Measurements from ENCODE around the gene ZNF563.
A peak's percentile ranks its signal among the peaks of the same experiment; 100 is the strongest.

Gene ZNF563

DNA sequence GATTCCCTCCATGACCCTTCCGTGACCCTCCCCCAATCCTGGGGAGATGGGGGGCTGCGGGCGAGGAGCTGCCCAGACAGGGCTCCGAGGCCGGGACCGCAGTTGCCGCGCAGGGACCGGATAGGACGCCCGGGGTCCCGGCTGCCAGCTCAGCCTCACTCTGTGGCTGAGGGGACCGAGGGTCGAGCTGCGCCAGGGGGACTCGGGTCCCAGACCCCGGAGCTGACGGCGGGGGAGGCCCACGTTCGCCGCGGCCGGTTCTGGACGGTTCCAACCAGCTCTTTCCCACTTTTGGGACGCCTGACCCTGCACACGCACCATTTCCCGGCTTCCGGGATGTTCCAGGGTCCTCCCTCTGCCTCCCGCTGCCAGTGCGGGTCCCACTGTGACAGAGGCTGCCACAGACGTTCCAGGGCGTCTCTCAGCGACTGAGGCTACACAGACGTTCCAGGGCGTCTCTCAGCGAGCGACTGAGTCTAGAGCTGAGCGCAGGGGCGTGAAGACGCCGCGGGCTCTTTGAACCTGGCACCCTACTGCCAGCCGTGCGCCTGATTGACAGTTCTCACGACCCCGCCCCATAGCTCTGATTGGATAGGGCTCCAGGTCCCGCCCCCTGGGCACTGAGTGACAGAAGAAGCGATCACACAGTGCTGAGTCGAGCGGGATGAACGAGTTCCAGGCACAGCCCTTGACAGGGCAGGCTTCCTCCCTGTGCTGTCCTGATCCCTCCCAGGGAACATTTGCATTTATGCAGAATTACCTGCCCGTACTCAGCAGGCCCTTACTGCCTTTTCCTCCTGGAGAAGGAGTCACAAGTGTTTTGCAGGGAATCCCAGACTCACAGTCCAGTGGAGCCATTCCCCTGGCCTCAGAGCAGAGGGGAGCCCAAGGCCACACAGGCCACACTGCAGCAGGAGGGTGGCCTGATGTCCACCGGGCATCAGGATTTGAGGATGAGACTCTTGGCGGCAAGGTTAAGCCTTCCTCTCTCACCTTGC, at the start of gene ZNF563:
TSS of gene ZNF563 (minus strand) at position 472 of the 998 bp plus-strand sequence. CDS start at position 321, 151 bp downstream.
- Histone ChIP-seq H3K9me3 (ENCODE audit: severe bottlenecking) (no peaks in the 10 kb centered on the region), H3K27ac (peak within 1 kb of the TSS; percentile 74), H3K27me3 (ENCODE audit: insufficient read depth, low read depth, severe bottlenecking) (no peaks in the 10 kb centered on the region), H3K36me3 (no peaks in the 10 kb centered on the region), H3K4me3 (ENCODE audit: low read depth, low read length) (peak within 1 kb of the TSS; percentile 86)
- TF ChIP-seq, protein P1, sequence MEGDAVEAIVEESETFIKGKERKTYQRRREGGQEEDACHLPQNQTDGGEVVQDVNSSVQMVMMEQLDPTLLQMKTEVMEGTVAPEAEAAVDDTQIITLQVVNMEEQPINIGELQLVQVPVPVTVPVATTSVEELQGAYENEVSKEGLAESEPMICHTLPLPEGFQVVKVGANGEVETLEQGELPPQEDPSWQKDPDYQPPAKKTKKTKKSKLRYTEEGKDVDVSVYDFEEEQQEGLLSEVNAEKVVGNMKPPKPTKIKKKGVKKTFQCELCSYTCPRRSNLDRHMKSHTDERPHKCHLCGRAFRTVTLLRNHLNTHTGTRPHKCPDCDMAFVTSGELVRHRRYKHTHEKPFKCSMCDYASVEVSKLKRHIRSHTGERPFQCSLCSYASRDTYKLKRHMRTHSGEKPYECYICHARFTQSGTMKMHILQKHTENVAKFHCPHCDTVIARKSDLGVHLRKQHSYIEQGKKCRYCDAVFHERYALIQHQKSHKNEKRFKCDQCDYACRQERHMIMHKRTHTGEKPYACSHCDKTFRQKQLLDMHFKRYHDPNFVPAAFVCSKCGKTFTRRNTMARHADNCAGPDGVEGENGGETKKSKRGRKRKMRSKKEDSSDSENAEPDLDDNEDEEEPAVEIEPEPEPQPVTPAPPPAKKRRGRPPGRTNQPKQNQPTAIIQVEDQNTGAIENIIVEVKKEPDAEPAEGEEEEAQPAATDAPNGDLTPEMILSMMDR (IDR thresholded peaks at IDR 0.05; ENCODE audit: low read depth, low read length), result no peak
- DNase-seq, result peak; percentile 99

GRCh38 chr19:12380444-12380737, 47.0 kb upstream of the ZNF563 start:
- TF ChIP-seq, protein P1 (IDR thresholded peaks at IDR 0.05; ENCODE audit: low read depth, low read length), result no peak
- no peaks in the 10 kb centered on the region; the same call in 1 of the 2 replicates for H3K36me3 ChIP-seq
- H3K4me3 ChIP-seq (ENCODE audit: low read depth, low read length), result no peak overlapping the region
- no peak for DNase-seq
- peaks cover 7% of the 10 kb centered on the region for H3K9me3 ChIP-seq (ENCODE audit: severe bottlenecking)
- no peaks in the 10 kb centered on the region for H3K27me3 ChIP-seq (ENCODE audit: insufficient read depth, low read depth, severe bottlenecking)
- no peak overlapping the region for H3K27ac ChIP-seq

GRCh38 chr19:12379732-12380443, 46.5 kb upstream of the ZNF563 start:
- TF ChIP-seq, protein P1 (IDR thresholded peaks at IDR 0.05; ENCODE audit: low read depth, low read length), result no peak
- no peaks in the 10 kb centered on the region; the same call in 1 of the 2 replicates for H3K36me3 ChIP-seq
- H3K27me3 ChIP-seq (ENCODE audit: insufficient read depth, low read depth, severe bottlenecking), result no peaks in the 10 kb centered on the region
- no peak overlapping the region for H3K4me3 ChIP-seq (ENCODE audit: low read depth, low read length)
- peaks cover 7% of the 10 kb centered on the region for H3K9me3 ChIP-seq (ENCODE audit: severe bottlenecking)
- H3K27ac ChIP-seq, result no peak overlapping the region
- DNase-seq, result no peak

DNA sequence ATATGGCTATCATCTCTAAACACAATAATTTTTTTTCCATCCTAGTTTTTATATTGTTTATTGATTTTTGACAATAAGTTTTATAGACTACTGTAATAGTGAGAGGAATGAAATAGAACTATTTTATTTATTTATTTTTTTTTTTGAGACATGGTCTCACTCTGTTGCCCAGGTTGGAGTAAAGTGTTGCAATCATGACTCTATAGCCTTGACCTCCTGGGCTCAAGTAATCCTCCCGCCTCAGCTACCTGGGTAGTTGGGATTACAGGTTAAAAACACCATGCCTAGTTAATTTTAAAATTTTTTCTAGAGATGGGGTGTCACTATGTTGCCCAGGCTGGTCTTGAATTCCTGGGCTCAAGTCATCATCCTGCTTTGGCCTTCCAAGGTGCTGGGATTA, 40.6 kb upstream of the ZNF563 start:
- Histone ChIP-seq H3K9me3 (ENCODE audit: severe bottlenecking) (no peaks in the 10 kb centered on the region), H3K27me3 (ENCODE audit: insufficient read depth, low read depth, severe bottlenecking) (no peaks in the 10 kb centered on the region), H3K4me3 (ENCODE audit: low read depth, low read length) (no peak overlapping the region), H3K36me3 (no peaks in the 10 kb centered on the region), H3K27ac (no peak overlapping the region)
- TF ChIP-seq, protein P1 (IDR thresholded peaks at IDR 0.05; ENCODE audit: low read depth, low read length), result no peak
- DNase-seq, result no peak

GRCh38 chr19:12365236-12366162, 32.1 kb upstream of the ZNF563 start, which contains the start of gene ZNF442:
TSS of gene ZNF442 (minus strand) at chr19:12365683. CDS start at chr19:12363631, 2,052 bp downstream.
- H3K4me3 ChIP-seq (ENCODE audit: low read depth, low read length), result peak within 1 kb of the TSS; percentile 81
- peak within 1 kb of the TSS; percentile 81 for H3K27ac ChIP-seq

More at GRCh38 chr19:12365236-12366162, 32.1 kb upstream of the ZNF563 start, which contains the start of gene ZNF442:
- Histone ChIP-seq H3K27me3 (ENCODE audit: insufficient read depth, low read depth, severe bottlenecking) (no peaks in the 10 kb centered on the region), H3K36me3 (no peaks in the 10 kb centered on the region), H3K9me3 (ENCODE audit: severe bottlenecking) (no peaks in the 10 kb centered on the region)
- DNase-seq, result peak; percentile 99
- TF ChIP-seq, protein P1 (IDR thresholded peaks at IDR 0.05; ENCODE audit: low read depth, low read length), result peak; percentile 73
